SK-N-SH (cell line): ENCODE data around the gene TAMALIN.

Experiments
- RAD21 ChIP-seq: IDR thresholded peaks from 2 replicates; pipeline ENCODE4 v1.6.1; 2012; ENCODE audit warnings: mild to moderate bottlenecking, low read length
- RFX5 ChIP-seq: IDR thresholded peaks from 2 replicates; pipeline ENCODE4 v1.6.1; 2012; ENCODE audit warnings: mild to moderate bottlenecking, improper control_type of control experiment, low read length
- RXRA ChIP-seq: IDR thresholded peaks from 2 replicates; pipeline ENCODE4 v1.4.0; 2012; ENCODE audit warnings: low read depth, mild to moderate bottlenecking, borderline replicate concordance
- SIN3A ChIP-seq: IDR thresholded peaks from 2 replicates; pipeline ENCODE4 v1.6.1; 2012; ENCODE audit warnings: low read depth, mild to moderate bottlenecking, low read length, moderate library complexity, borderline replicate concordance
- TAF1 ChIP-seq: IDR thresholded peaks from 2 replicates; pipeline ENCODE4 v1.6.1; 2012; ENCODE audit warnings: low read depth, mild to moderate bottlenecking, low read length, moderate library complexity, borderline replicate concordance
- TF ChIP-seq, protein P1 (sequence below): fragments of 200-600 bp; sonication (generic); IDR thresholded peaks from 2 replicates; pipeline ENCODE4 v1.6.1; 2017; ENCODE audit warnings: antibody characterized with exemption, mild to moderate bottlenecking, moderate library complexity

DNA sequence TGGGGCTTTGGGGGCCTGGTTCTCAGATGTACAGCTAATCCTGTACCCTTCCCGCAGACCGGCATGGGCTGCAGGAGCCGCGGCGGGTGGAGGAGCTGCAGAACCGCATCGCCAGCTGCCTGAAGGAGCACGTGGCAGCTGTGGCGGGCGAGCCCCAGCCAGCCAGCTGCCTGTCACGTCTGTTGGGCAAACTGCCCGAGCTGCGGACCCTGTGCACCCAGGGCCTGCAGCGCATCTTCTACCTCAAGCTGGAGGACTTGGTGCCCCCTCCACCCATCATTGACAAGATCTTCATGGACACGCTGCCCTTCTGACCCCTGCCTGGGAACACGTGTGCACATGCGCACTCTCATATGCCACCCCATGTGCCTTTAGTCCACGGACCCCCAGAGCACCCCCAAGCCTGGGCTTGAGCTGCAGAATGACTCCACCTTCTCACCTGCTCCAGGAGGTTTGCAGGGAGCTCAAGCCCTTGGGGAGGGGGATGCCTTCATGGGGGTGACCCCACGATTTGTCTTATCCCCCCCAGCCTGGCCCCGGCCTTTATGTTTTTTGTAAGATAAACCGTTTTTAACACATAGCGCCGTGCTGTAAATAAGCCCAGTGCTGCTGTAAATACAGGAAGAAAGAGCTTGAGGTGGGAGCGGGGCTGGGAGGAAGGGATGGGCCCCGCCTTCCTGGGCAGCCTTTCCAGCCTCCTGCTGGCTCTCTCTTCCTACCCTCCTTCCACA, 52.0 kb downstream of the TAMALIN start:
- TF ChIP-seq SIN3A (no peak), RFX5 (no peak), TAF1 (no peak), RXRA (no peak), RAD21 (no peak)
- TF ChIP-seq, protein P1, sequence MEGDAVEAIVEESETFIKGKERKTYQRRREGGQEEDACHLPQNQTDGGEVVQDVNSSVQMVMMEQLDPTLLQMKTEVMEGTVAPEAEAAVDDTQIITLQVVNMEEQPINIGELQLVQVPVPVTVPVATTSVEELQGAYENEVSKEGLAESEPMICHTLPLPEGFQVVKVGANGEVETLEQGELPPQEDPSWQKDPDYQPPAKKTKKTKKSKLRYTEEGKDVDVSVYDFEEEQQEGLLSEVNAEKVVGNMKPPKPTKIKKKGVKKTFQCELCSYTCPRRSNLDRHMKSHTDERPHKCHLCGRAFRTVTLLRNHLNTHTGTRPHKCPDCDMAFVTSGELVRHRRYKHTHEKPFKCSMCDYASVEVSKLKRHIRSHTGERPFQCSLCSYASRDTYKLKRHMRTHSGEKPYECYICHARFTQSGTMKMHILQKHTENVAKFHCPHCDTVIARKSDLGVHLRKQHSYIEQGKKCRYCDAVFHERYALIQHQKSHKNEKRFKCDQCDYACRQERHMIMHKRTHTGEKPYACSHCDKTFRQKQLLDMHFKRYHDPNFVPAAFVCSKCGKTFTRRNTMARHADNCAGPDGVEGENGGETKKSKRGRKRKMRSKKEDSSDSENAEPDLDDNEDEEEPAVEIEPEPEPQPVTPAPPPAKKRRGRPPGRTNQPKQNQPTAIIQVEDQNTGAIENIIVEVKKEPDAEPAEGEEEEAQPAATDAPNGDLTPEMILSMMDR: no peak
